IPS-20b (cell line): Measurements from ENCODE around the gene GALNT9.

Source experiments
- H3K27ac ChIP-seq: one replicate; pipeline ENCODE4 v1.5.1; 2013; ENCODE audit warnings: low read length
- H3K27me3 ChIP-seq: 2 replicates; pipeline ENCODE4 v1.6.1; 2013; ENCODE audit warnings: mild to moderate bottlenecking, low read length, inconsistent platforms; ENCODE audit not compliant: insufficient read depth
- H3K36me3 ChIP-seq: 2 replicates; pipeline ENCODE4 v1.6.1; 2013; ENCODE audit warnings: low read depth, mild to moderate bottlenecking, inconsistent platforms, low read length, moderate library complexity; ENCODE audit not compliant: insufficient read depth
- H3K4me1 ChIP-seq: 2 replicates; pipeline ENCODE4 v1.6.1; 2013; ENCODE audit warnings: mild to moderate bottlenecking, control low read depth, inconsistent platforms, low read length, moderate library complexity; ENCODE audit not compliant: insufficient read depth
- H3K4me3 ChIP-seq: 2 replicates; pipeline ENCODE4 v1.5.1; 2013; ENCODE audit warnings: mild to moderate bottlenecking, low read length, inconsistent platforms
- H3K9ac ChIP-seq: 2 replicates; pipeline ENCODE4 v1.6.1; 2013; ENCODE audit warnings: low read depth, mild to moderate bottlenecking, inconsistent platforms, low read length, moderate library complexity
- H3K9me3 ChIP-seq: 2 replicates; pipeline ENCODE4 v1.6.1; 2013; ENCODE audit warnings: mild to moderate bottlenecking, low read depth, low read length, inconsistent platforms; ENCODE audit not compliant: insufficient read depth

GALNT9 gene

DNA sequence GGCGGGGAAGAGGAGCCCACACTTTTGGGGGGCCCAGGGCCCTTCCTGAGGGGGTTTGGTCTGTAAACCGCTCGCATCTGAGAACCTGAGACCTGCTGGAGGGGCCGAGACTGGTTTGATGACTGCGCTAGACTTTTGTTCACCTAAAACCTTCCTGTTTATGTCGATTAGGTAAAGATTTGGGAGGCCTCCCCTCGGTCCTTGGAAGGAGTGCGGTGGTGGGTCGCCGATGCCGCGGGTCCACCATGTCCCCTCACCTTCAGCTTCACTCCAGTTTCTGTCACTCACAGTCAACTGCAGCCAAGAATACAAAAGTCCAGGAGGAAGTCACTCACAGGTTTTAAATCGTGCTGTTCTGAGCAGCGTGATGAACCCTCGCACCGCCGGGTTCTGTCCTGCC lies 10.5 kb upstream of the GALNT9 start:
- no peak overlapping the region for H3K27ac ChIP-seq
- H3K4me1 ChIP-seq, result no peaks in the 10 kb centered on the region
- H3K27me3 ChIP-seq, result peaks cover 65% of the 10 kb centered on the region
- no peak overlapping the region for H3K9ac ChIP-seq
- no peaks in the 10 kb centered on the region for H3K9me3 ChIP-seq
- no peak overlapping the region for H3K4me3 ChIP-seq
- no peaks in the 10 kb centered on the region for H3K36me3 ChIP-seq

DNA sequence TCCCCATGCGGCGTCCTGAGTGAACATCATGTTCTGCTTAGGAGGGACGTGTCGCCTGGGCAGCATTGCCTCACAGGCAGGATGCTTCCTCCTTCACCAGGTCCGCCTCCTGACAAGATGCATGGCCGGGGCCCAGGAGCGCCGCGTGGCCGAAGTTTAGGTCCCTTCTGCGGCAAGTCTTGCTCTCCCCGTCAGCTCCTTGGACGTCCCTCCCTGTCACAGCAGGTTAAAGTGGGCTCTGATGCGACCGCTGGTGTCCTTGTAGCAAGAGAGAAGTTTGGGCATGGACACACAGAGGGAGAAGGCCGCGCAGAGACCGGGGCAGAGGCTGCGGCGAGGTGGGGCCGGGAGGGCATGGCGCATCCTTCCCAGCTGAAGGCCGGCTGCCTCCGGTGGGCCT lies 9.4 kb upstream of the GALNT9 start:
- Histone ChIP-seq H3K27ac (no peak overlapping the region), H3K36me3 (no peaks in the 10 kb centered on the region), H3K9me3 (no peaks in the 10 kb centered on the region), H3K4me3 (no peak overlapping the region), H3K27me3 (peaks cover 67% of the 10 kb centered on the region), H3K9ac (no peak overlapping the region), H3K4me1 (no peaks in the 10 kb centered on the region)

DNA sequence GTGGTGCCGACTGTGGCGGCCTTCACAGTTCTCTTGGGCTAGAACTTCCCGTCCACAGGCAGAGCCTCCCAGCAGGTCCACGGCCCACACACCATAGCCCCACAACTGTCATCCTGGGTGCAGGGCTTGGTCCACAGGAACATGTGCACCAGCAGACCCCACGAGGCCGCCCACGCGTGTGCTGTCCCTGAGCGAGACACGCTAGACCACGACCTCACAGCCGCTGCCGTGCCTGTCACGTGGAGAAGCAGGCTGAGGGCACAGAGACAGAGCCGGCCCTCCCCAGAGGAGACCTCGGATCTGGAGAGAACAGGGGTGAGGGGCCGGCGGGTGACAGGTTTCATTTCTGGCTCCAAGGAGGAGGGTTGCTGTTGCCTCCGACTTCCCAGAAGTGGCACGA lies 8.9 kb upstream of the GALNT9 start:
- no peaks in the 10 kb centered on the region for H3K9me3 ChIP-seq
- H3K36me3 ChIP-seq, result no peaks in the 10 kb centered on the region
- H3K27ac ChIP-seq, result no peak overlapping the region
- H3K4me3 ChIP-seq, result no peak overlapping the region
- no peak overlapping the region for H3K9ac ChIP-seq
- H3K4me1 ChIP-seq, result no peaks in the 10 kb centered on the region
- peaks cover 67% of the 10 kb centered on the region for H3K27me3 ChIP-seq

DNA sequence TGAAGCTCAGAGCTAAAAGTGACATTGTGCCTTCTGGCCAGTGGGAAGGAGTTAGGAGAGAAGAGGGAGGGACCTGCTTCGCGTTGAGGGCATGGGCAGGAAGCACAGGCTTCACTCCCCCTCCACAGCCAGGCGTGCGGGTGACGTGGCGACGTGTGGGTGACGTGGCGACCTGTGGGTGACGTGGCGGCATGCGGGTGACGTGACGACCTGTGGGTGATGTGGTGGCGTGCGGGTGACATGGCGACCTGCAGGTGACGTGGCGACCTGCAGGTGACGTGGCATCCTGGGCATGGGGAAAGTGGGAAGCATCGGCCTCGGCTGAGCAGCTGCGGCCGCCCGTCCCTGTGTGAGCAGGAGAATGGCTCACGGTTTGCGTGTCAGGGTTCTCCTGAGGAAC lies 8.2 kb upstream of the GALNT9 start:
- H3K9me3 ChIP-seq, result no peaks in the 10 kb centered on the region
- no peak overlapping the region for H3K27ac ChIP-seq
- H3K4me3 ChIP-seq, result no peak overlapping the region
- no peaks in the 10 kb centered on the region for H3K36me3 ChIP-seq
- H3K9ac ChIP-seq, result no peak overlapping the region
- peaks cover 72% of the 10 kb centered on the region for H3K27me3 ChIP-seq
- no peaks in the 10 kb centered on the region for H3K4me1 ChIP-seq

DNA sequence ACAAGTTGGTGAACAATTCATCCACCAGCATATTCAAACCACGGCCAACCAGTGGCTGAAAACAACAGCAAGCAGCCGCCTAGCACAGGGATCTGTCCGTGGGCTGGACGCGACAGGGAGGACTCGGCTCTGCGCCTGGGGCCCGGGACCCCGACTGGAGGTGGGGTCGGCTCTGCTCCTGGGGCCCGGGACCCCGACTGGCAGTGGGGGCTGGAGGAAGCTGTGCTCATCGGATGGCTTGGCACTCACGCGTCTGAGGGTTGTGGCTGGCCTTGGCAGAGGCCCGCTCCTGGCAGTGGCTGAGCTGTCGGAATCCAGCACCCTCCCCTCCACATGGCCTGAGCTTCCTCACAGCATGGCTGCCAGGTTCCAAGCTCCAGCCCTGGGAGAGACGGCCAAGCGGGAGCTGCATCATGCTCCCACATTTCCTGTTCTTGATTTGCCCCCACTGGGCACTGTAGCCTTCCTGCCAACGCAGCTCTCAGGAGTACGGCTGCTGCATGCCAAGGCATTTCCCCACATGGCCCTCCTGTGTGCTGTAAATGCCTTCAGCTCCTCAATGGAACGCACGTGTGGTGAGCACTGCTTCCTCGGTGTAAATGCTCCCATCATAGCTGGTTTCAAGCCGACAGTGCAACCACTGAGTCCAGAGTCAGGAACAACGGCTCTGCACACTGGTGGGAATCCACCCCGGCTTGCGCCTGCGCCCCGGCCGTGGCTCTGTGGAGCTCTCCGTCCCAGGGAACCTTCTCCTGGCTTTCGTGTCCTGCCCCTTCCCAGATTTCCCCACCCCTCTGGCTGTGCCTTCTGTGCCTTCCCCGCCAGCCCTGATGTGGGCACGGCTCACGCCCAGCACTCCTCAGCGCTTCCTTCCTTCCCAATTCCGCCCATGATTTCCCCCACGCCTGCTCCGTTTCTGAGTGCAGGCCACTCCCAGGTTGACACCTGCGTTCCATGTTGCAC lies 7.3 kb upstream of the GALNT9 start:
- Histone ChIP-seq H3K9ac (no peak overlapping the region), H3K36me3 (no peaks in the 10 kb centered on the region), H3K27me3 (peaks cover 80% of the 10 kb centered on the region), H3K4me3 (no peak overlapping the region), H3K4me1 (no peaks in the 10 kb centered on the region), H3K9me3 (no peaks in the 10 kb centered on the region), H3K27ac (no peak overlapping the region)

DNA sequence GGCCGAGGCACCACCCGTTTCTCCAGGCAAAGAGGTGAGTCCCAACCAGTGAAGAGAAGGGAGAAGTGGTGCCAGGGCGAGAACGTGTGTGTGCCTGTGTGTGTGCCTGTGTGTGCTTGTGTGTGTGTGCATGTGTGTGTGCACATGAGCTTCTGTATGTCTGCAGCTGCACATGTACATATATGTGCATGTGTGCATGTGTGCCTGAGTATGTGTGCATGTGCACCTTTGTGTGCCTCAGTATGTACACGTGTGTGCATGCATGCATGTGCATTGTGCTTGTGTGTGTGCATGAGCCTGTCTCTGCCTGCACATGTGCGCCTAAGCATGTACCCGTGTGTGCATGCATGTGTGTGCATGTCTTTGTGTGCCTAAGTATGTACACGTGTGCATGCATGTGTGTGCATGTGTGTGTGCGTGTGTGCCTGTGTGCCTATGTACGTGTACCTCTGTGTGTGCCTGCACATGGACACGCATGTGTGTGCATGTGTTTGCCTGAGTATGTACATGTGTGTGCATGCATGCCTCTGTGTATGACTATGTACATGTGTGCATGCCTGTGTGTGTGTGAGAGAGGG lies 5.9 kb upstream of the GALNT9 start:
- Histone ChIP-seq H3K36me3 (no peaks in the 10 kb centered on the region), H3K4me3 (no peak overlapping the region), H3K27ac (no peak overlapping the region), H3K27me3 (peaks cover 88% of the 10 kb centered on the region), H3K9me3 (no peaks in the 10 kb centered on the region), H3K4me1 (no peaks in the 10 kb centered on the region), H3K9ac (no peak overlapping the region)

DNA sequence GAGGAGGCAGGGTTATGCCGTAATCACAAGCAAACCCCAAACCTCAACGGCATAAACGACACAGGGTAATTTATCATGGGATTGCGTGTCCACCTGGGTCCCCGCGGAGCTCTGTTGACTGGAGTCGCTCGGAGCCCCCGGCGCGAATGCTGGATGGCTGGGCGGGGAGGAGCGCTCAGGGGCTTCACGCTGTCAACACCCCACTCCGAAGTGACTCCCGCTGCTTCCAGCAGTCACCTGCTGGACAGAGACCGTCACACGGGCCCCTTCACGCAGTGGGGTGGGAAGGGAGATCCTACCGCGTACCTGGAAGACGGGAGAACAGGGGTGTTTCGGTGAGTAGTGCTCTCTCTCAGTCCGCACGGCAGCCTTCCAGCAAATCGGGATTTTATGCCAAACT lies 4.4 kb upstream of the GALNT9 start:
- H3K36me3 ChIP-seq, result no peaks in the 10 kb centered on the region
- H3K4me1 ChIP-seq, result no peaks in the 10 kb centered on the region
- H3K27me3 ChIP-seq, result peaks cover 88% of the 10 kb centered on the region
- no peaks in the 10 kb centered on the region for H3K9me3 ChIP-seq
- no peak overlapping the region for H3K9ac ChIP-seq
- H3K4me3 ChIP-seq, result no peak overlapping the region
- H3K27ac ChIP-seq, result no peak overlapping the region

DNA sequence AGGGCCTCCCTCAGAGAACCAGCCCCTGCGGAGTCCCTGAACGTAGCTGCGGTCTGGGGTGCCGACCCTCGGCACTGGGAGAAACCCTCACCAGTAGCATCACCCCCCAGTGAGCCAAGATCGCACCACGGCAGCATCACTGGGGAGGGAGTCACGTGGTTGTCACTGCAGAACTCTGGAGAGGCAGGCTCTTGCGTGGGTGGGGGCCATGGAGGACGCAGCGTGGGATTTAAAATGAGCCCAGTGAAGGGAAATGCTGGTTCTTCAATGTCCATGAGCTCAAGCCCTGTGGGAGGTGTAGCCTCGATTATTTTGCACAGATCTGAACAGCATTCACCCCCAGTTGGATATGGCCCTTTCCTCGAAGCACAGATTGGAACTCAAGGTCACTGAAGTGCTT lies 3.9 kb upstream of the GALNT9 start:
- H3K36me3 ChIP-seq, result no peaks in the 10 kb centered on the region

DNA sequence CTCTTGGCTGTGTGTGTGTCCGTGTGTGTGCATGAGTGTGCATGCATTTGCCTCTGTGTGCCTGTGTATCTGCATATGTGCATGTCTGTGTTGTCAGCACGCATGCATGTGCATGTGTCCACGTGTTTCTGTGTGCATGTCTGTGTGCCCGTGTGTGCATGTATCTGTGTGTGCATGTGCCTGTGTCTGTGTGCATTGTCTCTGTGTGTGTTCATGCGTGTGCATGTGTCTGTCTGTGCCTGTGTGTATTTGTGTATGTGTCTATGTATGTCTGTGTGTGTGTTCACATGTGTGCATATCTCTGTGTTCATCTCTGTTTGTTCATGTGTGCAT lies 1.1 kb upstream of the GALNT9 start:
- Histone ChIP-seq H3K27ac (no peak overlapping the region), H3K4me1 (no peaks in the 10 kb centered on the region), H3K9me3 (no peaks in the 10 kb centered on the region), H3K4me3 (no peak overlapping the region), H3K9ac (no peak overlapping the region), H3K27me3 (peaks cover 94% of the 10 kb centered on the region), H3K36me3 (no peaks in the 10 kb centered on the region)

More for the DNA sequence above, 3.9 kb upstream of the GALNT9 start:
- no peak overlapping the region for H3K27ac ChIP-seq
- H3K4me3 ChIP-seq, result no peak overlapping the region
- no peak overlapping the region for H3K9ac ChIP-seq
- H3K27me3 ChIP-seq, result peaks cover 88% of the 10 kb centered on the region
- H3K4me1 ChIP-seq, result no peaks in the 10 kb centered on the region
- no peaks in the 10 kb centered on the region for H3K9me3 ChIP-seq

DNA sequence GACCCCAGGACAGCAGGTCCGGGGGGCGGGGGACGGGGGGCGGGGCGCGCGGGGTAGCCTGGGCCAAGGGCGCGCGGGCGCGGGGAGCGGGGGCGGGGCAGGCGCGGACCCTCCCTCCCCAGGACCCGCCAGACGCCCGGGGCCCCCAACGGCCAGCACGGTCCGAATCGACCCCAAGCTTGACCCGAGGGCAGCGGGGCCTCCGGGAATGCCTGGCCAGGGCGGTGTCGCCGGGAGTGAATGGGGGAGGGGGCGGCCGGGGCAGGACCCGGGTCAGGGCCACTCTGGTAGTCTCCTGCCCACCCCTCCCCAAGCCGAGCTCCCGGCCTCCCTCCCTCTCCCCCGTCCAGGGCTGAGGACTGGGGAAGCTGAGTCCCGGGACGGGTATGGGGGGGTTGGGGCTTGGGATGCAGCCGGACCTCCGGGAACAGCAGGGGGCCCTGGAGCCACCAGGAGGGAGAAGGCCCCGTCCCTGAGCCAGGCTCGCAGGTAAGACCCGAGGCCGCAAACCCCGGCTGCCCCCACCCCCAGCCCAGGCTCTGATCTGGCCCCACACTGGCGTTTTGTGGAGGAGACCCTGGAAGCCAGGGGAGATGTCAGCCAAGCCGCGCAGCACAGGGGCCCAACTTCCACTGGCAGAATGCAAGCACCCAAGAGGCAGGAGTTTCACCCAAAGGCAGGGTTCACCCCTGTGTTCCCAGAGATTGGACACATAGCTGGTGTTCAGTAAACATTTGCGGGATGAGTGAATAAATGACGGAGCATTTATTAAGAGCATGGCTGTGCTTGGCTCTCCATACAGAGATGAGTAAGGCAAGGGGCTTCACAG lies 545 bp upstream of the GALNT9 start:
- H3K4me3 ChIP-seq, result no peak overlapping the region; the same call in 1 of the 2 replicates
- no peaks in the 10 kb centered on the region for H3K9me3 ChIP-seq
- no peaks in the 10 kb centered on the region for H3K36me3 ChIP-seq
- H3K27me3 ChIP-seq, result peaks cover 94% of the 10 kb centered on the region
- H3K27ac ChIP-seq, result no peak overlapping the region
- H3K4me1 ChIP-seq, result no peaks in the 10 kb centered on the region
- H3K9ac ChIP-seq, result no peak overlapping the region

DNA sequence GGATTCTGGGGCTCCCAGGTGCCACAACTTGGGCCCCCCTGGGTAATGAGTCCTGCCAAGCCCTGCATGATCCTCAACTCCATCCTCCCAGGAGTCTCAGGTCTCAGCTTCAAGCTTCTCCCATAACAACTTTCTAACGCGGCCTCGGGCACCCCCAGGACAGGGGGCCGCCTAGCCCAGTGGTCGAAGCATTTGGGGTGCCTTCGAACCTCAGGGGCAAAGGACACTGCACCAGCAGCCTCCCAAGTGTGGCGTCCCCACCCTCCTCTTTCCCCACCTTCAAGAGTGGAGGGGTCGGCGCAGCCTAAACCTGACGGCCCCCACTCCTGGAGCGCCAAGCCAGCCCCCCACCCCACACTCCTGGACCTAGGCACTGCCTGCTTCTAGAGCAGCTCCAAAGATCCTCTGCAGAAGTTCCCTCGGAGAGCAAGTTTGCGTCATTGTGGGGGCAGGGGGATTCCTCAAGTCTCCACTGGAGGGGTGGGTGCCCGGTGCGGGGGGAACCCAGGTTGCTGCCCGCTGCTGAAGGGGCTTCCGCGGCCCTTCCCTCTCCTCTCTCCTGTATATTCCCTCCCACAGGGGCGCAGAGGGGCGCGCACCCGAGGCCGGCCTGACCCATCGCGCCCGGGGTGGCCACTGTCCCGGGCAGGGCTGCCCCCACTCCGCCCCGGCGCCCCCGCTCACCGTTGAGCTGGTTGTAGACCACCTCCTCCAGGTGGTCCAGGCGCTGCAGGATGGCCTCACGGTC lies 933 bp downstream of the GALNT9 start:
- H3K9ac ChIP-seq, result no peak overlapping the region
- no peaks in the 10 kb centered on the region for H3K36me3 ChIP-seq
- H3K27me3 ChIP-seq, result peaks cover 93% of the 10 kb centered on the region
- H3K4me1 ChIP-seq, result no peaks in the 10 kb centered on the region
- no peak overlapping the region for H3K27ac ChIP-seq
- H3K9me3 ChIP-seq, result no peaks in the 10 kb centered on the region
- no peak overlapping the region for H3K4me3 ChIP-seq
